ENCODE results near the gene EFNB3. TPM values are rescaled to one million over a fixed set of nuclear protein-coding genes. Genes with fewer than 3 reads are reported as not detected.

The EFNB3 gene
- total and polyA plus RNA-seq, 8 donors: 0.37 to 5.4 (median 0.98) TPM

GRCh38 chr17:7713782-7714181, 8.8 kb downstream of the EFNB3 start:
- Histone ChIP-seq H3K4me1 (peaks cover 0 to 7% (median 0%) of the 10 kb centered on the region in 3 donors), H3K27me3 (no peaks in the 10 kb centered on the region), H3K27ac (no peak overlapping the region), H3K9me3 (no peaks in the 10 kb centered on the region), H3K36me3 (no peaks in the 10 kb centered on the region), H3K4me3 (no peak overlapping the region)
- intact Hi-C loops (cut with DNase I): no loop called here
- WGBS, 2 donors: 35 to 48% methylated on average over 9 of the region's 9 CpGs
- no peak for TF ChIP-seq CTCF (IDR thresholded peaks at IDR 0.05)
- FAIRE-seq (no peak), ATAC-seq (no peak), DNase-seq (no peak)

- no peak for ATAC-seq
- no peak for FAIRE-seq
- Histone ChIP-seq H3K36me3 (no peaks in the 10 kb centered on the region), H3K27ac (no peak overlapping the region), H3K9me3 (no peaks in the 10 kb centered on the region), H3K4me1 (peaks cover 0 to 7% (median 0%) of the 10 kb centered on the region in 3 donors), H3K27me3 (no peaks in the 10 kb centered on the region), H3K4me3 (no peak overlapping the region)
- intact Hi-C loops (cut with DNase I): no loop called here
- WGBS, 2 donors: 61% methylated on average over 10 of the region's 10 CpGs
- TF ChIP-seq CTCF (IDR thresholded peaks at IDR 0.05): no peak
- DNase-seq: peak in 1 of 6 donors; percentile 55
Measured at GRCh38 chr17:7714721-7715594, 10.0 kb downstream of the EFNB3 start.

GRCh38 chr17:7715936-7716886, 11.2 kb downstream of the EFNB3 start:
- DNase-seq (no peak), FAIRE-seq (no peak), ATAC-seq (no peak)
- Histone ChIP-seq H3K4me1 (peaks cover 0 to 7% (median 0%) of the 10 kb centered on the region in 3 donors), H3K27me3 (no peaks in the 10 kb centered on the region), H3K36me3 (no peaks in the 10 kb centered on the region), H3K27ac (no peak overlapping the region), H3K4me3 (peak overlapping the region; percentile 36 to 72 (median 62)), H3K9me3 (no peaks in the 10 kb centered on the region)
- intact Hi-C loops (cut with DNase I): no loop called here
- no peak for TF ChIP-seq CTCF (IDR thresholded peaks at IDR 0.05)
- WGBS, 2 donors: 36 to 40% methylated on average over 20 of the region's 20 CpGs

GRCh38 chr17:7716901-7717755, 12.1 kb downstream of the EFNB3 start, which contains the start of gene DNAH2:
Gene DNAH2 (plus strand): TSS chr17:7717744. CDS start chr17:7719735, 1,991 bp downstream.
- ATAC-seq: peak; percentile 88 to 92 (median 90)
- intact Hi-C loops (cut with DNase I): no loop called here
- FAIRE-seq: no peak
- Histone ChIP-seq H3K4me1 (peaks cover 0 to 7% (median 0%) of the 10 kb centered on the region in 3 donors), H3K4me3 (peak within 1 kb of the TSS; percentile 36 to 72 (median 62)), H3K27me3 (no peaks in the 10 kb centered on the region), H3K27ac (peak within 1 kb of the TSS; percentile 29 to 55 (median 51)), H3K36me3 (no peaks in the 10 kb centered on the region), H3K9me3 (no peaks in the 10 kb centered on the region)
- TF ChIP-seq CTCF (IDR thresholded peaks at IDR 0.05): peak in 1 of 4 donors; percentile 15
- peak; percentile 75 to 93 (median 86) for DNase-seq
- WGBS, 2 donors: 1% methylated on average over 58 to 64 of the region's 64 CpGs
